K562 (cell line): ENCODE data around the gene ACTN2. TPM values are rescaled to one million over a fixed set of nuclear protein-coding genes. Genes with fewer than 3 reads are reported as not detected.

Experiments used
- ATAC-seq: fragments of 200-7000 bp; cut with Tn5 transposase; 3 replicates; pipeline ENCODE4 v1.9.1; 2020; ENCODE audit warnings: moderate library complexity
- BruUV-seq: library from RNA; stranded (reverse); fragments of 400-500 nt; replicated peaks from 2 replicates; lab custom pipeline; 2021; lab: Mats Ljungman, UMichigan
- CTCF ChIA-PET: fragments of 300-600 bp; formaldehyde crosslinking; extraction: SDS; loops from one replicate; lab custom pipeline; 2021; ENCODE audit warnings: low intra/inter-chr PET ratio; lab: Yijun Ruan, JAX
- POLR2A ChIA-PET: fragments of 300-600, 350-650 bp; sonication (Branson Sonifier 250); formaldehyde crosslinking; extraction: SDS; loops from one replicate; lab custom pipeline; 2021; ENCODE audit warnings: antibody characterized with exemption, inconsistent platforms; lab: Yijun Ruan, JAX
- DNase-seq, 4 experiments: peaks; one replicate each; pipeline versions ENCODE4 v3.0.0 to v3.0.0-alpha.2; 2011 to 2018; ENCODE audit warnings: low spot score in 3 of 4, mixed read lengths in 3 of 4; ENCODE audit errors: extremely low read depth in 1 of 4
- FAIRE-seq: peaks from 2 replicates; lab custom pipeline; 2011; peaks lifted over from hg19 to GRCh38; lab: Jason Lieb, UNC
- H2AFZ ChIP-seq: 2 replicates; pipeline ENCODE4 v1.6.0; 2011; ENCODE audit warnings: low read depth, low read length, control low read depth, inconsistent platforms
- H3K27ac ChIP-seq: fragments of 200-600 bp; 3 replicates; pipeline ENCODE4 v1.8.0; 2011; ENCODE audit warnings: low read depth, mild to moderate bottlenecking, control low read depth, inconsistent platforms, low read length, moderate library complexity, mixed read lengths; ENCODE audit errors: extremely low read depth
- H3K27me3 ChIP-seq, 2 experiments: fragments of 300-600 bp in 1 of 2; 2 replicates in 1 of 2; 3 replicates in 1 of 2; pipeline versions ENCODE4 v1.6.0 to v1.8.0; 2011; ENCODE audit warnings: inconsistent platforms in 2 of 2, low read length in 2 of 2, mild to moderate bottlenecking in 1 of 2, mixed read lengths in 1 of 2, moderate library complexity in 1 of 2; ENCODE audit not compliant: control insufficient read depth in 2 of 2, insufficient read depth in 2 of 2
- H3K36me3 ChIP-seq: fragments of 300-600 bp; 3 replicates; pipeline ENCODE4 v1.8.0; 2011; ENCODE audit warnings: mild to moderate bottlenecking, low read length, inconsistent platforms; ENCODE audit not compliant: control insufficient read depth, insufficient read depth
- H3K4me1 ChIP-seq, 2 experiments: fragments of 200-600 bp in 1 of 2; replicated peaks in 1 of 2; 2 replicates in 1 of 2; 3 replicates in 1 of 2; pipeline versions ENCODE4 v1.5.1 to v1.8.0; 2011; ENCODE audit warnings: inconsistent platforms in 2 of 2, low read length in 2 of 2, mild to moderate bottlenecking in 1 of 2, mixed read lengths in 1 of 2, moderate library complexity in 1 of 2; ENCODE audit not compliant: control insufficient read depth in 2 of 2, insufficient read depth in 2 of 2
- H3K4me2 ChIP-seq: 2 replicates; pipeline ENCODE4 v1.6.1; 2011; ENCODE audit warnings: low read length, control low read depth, inconsistent platforms, mixed read lengths; ENCODE audit not compliant: insufficient read depth
- H3K4me3 ChIP-seq: fragments of 200-600 bp; sonication (generic), shearing (Covaris generic); 2 replicates; pipeline ENCODE4 v1.5.1; 2016; ENCODE audit warnings: control low read depth, inconsistent platforms
- H3K79me2 ChIP-seq: fragments of 200-600 bp; 3 replicates; pipeline ENCODE4 v1.8.0; 2011; ENCODE audit warnings: low read length, inconsistent platforms; ENCODE audit not compliant: control insufficient read depth, insufficient read depth
- H3K9ac ChIP-seq, 2 experiments: 2 replicates each; pipeline versions ENCODE4 v1.6.0 to v1.6.1; 2011; ENCODE audit warnings: low read depth in 2 of 2, low read length in 2 of 2, control low read depth in 1 of 2, inconsistent platforms in 1 of 2, mild to moderate bottlenecking in 1 of 2, mixed read lengths in 1 of 2; ENCODE audit not compliant: insufficient read depth in 1 of 2
- H3K9me1 ChIP-seq: one replicate; pipeline ENCODE4 v1.6.0; 2011; ENCODE audit warnings: inconsistent platforms, mild to moderate bottlenecking, low read length, moderate library complexity; ENCODE audit not compliant: control insufficient read depth, insufficient read depth
- H3K9me3 ChIP-seq: replicated peaks from 2 replicates; pipeline ENCODE4 v1.5.1; 2011; ENCODE audit warnings: low read depth, low read length, inconsistent platforms; ENCODE audit not compliant: control insufficient read depth, insufficient read depth
- H4K20me1 ChIP-seq: replicated peaks from 2 replicates; pipeline ENCODE4 v1.6.1; 2011; ENCODE audit warnings: low read length, inconsistent platforms, mixed read lengths; ENCODE audit not compliant: control insufficient read depth, insufficient read depth
- CSDE1 ChIP-seq, 2 experiments: fragments of 450-650 bp; IDR thresholded peaks; 2 replicates each; pipeline ENCODE4 v1.6.1; 2016; ENCODE audit warnings: mild to moderate bottlenecking in 1 of 2
- E2F3 ChIP-seq: fragments of 250-450 bp; sonication (Bioruptor Pico); IDR thresholded peaks from 2 replicates; pipeline ENCODE4 v1.4.0; 2020; ENCODE audit warnings: mild to moderate bottlenecking
- PHB2 ChIP-seq: fragments of 450-650 bp; IDR thresholded peaks from 2 replicates; pipeline ENCODE4 v1.6.1; 2017; ENCODE audit warnings: low read depth
- SREBF1 ChIP-seq: fragments of 150-350 bp; IDR thresholded peaks from 2 replicates; pipeline ENCODE4 v1.6.1; 2014; ENCODE audit warnings: antibody characterized with exemption, low read depth, low read length, borderline replicate concordance
- ZNF124 ChIP-seq: sonication (generic); formaldehyde crosslinking; IDR thresholded peaks from 2 replicates; pipeline ENCODE4 v1.8.1; 2022; ENCODE audit warnings: missing genetic modification reagents
- ZNF561 ChIP-seq: fragments of 450-650 bp; formaldehyde crosslinking; conservative IDR thresholded peaks from 2 replicates; pipeline ENCODE4 v1.4.0; 2020; ENCODE audit warnings: mild to moderate bottlenecking, moderate library complexity
- ZNF57 ChIP-seq: fragments of 450-650 bp; formaldehyde crosslinking; IDR thresholded peaks from 2 replicates; pipeline ENCODE4 v1.4.0; 2020; ENCODE audit warnings: mild to moderate bottlenecking, moderate library complexity
- ZNF77 ChIP-seq: fragments of 250-450 bp; sonication (Bioruptor Pico); IDR thresholded peaks from 2 replicates; pipeline ENCODE4 v1.5.0; 2020
- WGBS: fragments of 100-300 bp; shearing (Covaris generic); methylation state at CpG from one replicate; pipeline ENCODE4 v1.1.6; 2016; ENCODE audit warnings: low coverage, mixed read lengths; ENCODE audit not compliant: insufficient coverage; ENCODE audit errors: missing lambda C conversion rate; 5-methylcytosine and 5-hydroxymethylcytosine counted together
- in situ Hi-C: fragments of 300-500 bp; cut with MboI; formaldehyde crosslinking; loops from 4 replicates; pipeline ENCODE4 v1.15.0; 2018; ENCODE audit warnings: inconsistent platforms, mixed read lengths
- intact Hi-C: fragments of 100-400 bp; cut with micrococcal nuclease; formaldehyde crosslinking; loops from 2 replicates; pipeline ENCODE4 v1.14.2; 2022
- polyA plus RNA-seq, 8 experiments: library from polyadenylated mRNA; depleted of rRNA in 4 of 8; stranded (reverse) in 5 of 8; unstranded in 3 of 8; fragments of >200 nt; fragmentation: Nextera tagmentation in 2 of 8; fragmentation: Illumina TruSeq in 1 of 8; extraction: Ambion mirVana in 2 of 8; extraction: Trizol in 1 of 8; gene quantifications; 2 replicates each; pipeline versions ENCODE4 v1.2.1 to v1.2.3, GENCODE V29; 2011 to 2014; ENCODE audit warnings: inconsistent platforms in 1 of 8, missing spikeins in 1 of 8
- total RNA-seq, 7 experiments: library from RNA; depleted of rRNA in 6 of 7; stranded (reverse); fragments of >200 nt in 6 of 7; fragmentation: Illumina TruSeq in 2 of 7; extraction: Trizol in 2 of 7; gene quantifications; 2 replicates each; pipeline versions ENCODE4 v1.2.1 to v1.2.3, GENCODE V29; 2011 to 2021; ENCODE audit warnings: low replicate concordance in 1 of 7
- TF ChIP-seq, protein P1 (sequence below): fragments of 250-450 bp; sonication (Bioruptor Pico); IDR thresholded peaks from 2 replicates; pipeline ENCODE4 v1.9.0; 2021; ENCODE audit warnings: mild to moderate bottlenecking
- TF ChIP-seq, protein P2 (sequence below): fragments of 450-650 bp; formaldehyde crosslinking; IDR thresholded peaks from 2 replicates; pipeline ENCODE4 v1.4.0; 2020; ENCODE audit warnings: mild to moderate bottlenecking, moderate library complexity
- TF ChIP-seq, protein P3 (sequence below): fragments of 150-350 bp; conservative IDR thresholded peaks from 2 replicates; pipeline ENCODE4 v1.6.1; 2014; ENCODE audit warnings: low read length
- TF ChIP-seq, protein P4 (sequence below): sonication (generic); formaldehyde crosslinking; IDR thresholded peaks from 2 replicates; pipeline ENCODE4 v1.8.0; 2022; ENCODE audit warnings: mild to moderate bottlenecking, missing genetic modification reagents

ACTN2 gene
- total and polyA plus RNA-seq, 9 of the 15 experiments (the other 6 are each of a cell fraction or from before 2014, with no cell fraction given), result 0.18 to 0.94 (median 0.42) TPM

DNA sequence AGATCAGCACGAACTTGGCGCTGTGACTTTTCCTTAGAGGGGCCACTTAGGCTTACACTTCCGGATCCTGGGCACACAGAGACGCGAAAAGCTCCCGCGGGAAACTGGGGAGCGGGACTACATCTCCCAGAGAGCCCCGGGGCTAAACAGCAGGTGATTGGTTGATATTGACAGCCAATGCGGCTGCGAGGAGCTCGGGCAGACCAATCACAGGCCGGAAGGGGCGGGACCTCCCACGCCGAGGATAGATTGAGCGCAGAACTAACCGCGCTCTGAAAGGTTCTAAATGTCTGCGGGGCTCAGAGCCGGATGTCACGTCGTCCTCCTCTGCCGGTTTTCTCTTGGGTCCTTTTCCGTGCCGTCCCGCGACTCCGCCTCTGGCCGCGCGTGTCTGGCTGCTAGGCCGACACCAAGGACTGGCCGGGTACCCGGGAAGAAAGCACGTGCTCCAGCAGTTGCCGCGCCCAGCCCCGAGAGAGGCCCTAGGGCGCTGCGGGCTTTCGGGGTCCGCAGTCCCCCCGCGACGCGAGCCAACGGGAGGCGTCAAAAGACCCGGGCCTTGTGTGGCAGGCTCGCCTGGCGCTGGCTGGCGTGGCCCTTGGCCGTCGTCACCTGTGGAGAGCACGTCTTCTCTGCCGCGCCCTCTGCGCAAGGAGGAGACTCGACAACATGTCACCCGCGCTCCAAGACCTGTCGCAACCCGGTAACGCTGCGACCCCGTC, 108.9 kb downstream of the ACTN2 start, which contains the start of gene MTR:
Gene MTR, plus strand, starts transcription at position 258 of the 722 bp plus-strand sequence. Its CDS starts 412 bp downstream, at position 670.
- peaks cover 4% of the 10 kb centered on the region; the same call in 1 of the 2 replicates for H3K9me3 ChIP-seq
- intact Hi-C loops (loop anchor here (5.0 kb wide), 1 partner anchor 193 kb away; the partner anchor contains the start of gene HEATR1), in situ Hi-C loops (no loop called here)
- peak within 1 kb of the TSS; percentile 94 to 98 for H3K9ac ChIP-seq
- ATAC-seq (peak; percentile 99), FAIRE-seq (peak; percentile 99), DNase-seq (peak; percentile 99 to 100 (median 100))
- peak within 1 kb of the TSS; percentile 94 for H3K4me2 ChIP-seq
- peaks cover 10 to 13% of the 10 kb centered on the region in 2 experiments; a peak in 4 of 5 replicates for H3K4me1 ChIP-seq
- H3K9me1 ChIP-seq, result no peaks in the 10 kb centered on the region
- H3K27me3 ChIP-seq, result peaks cover 0 to 2% of the 10 kb centered on the region in 2 experiments; a peak in 2 of 5 replicates
- WGBS, result 2% methylated on average over 67 of the region's 67 CpGs
- H3K4me3 ChIP-seq, result peak within 1 kb of the TSS; percentile 58
- TSS peak; percentile 55 for BruUV-seq
- H3K79me2 ChIP-seq, result peaks cover 49% of the 10 kb centered on the region
- H3K27ac ChIP-seq, result peak within 1 kb of the TSS; percentile 79
- H3K36me3 ChIP-seq, result peaks cover 11% of the 10 kb centered on the region; the same call in 1 of the 3 replicates
- ChIA-PET CTCF (no interaction called here), POLR2A (interaction anchor here (0.6 to 1.7 kb wide), 15 partner anchors 9 to 400 kb away, joined by 3 to 13 read pairs (median 4); partner anchors contain the start of gene HEATR1)
- peak within 1 kb of the TSS; percentile 94 for H2AFZ ChIP-seq
- H4K20me1 ChIP-seq, result no peaks in the 10 kb centered on the region
- TF ChIP-seq, protein P1, sequence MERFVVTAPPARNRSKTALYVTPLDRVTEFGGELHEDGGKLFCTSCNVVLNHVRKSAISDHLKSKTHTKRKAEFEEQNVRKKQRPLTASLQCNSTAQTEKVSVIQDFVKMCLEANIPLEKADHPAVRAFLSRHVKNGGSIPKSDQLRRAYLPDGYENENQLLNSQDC, result no peak
- TF ChIP-seq ZNF561 (no peak), ZNF124 (CRISPR knock-in tag) (peak; percentile 71; the same call in 1 of the 2 replicates), PHB2 (no peak), CSDE1 (IDR thresholded peaks at IDR 0.05) (no peak), ZNF57 (CRISPR knock-in tag) (no peak), E2F3 (CRISPR knock-in tag) (peak; percentile 22; the same call in 1 of the 2 replicates), ZNF77 (CRISPR knock-in tag) (no peak), SREBF1 (no peak)
- TF ChIP-seq, protein P2, sequence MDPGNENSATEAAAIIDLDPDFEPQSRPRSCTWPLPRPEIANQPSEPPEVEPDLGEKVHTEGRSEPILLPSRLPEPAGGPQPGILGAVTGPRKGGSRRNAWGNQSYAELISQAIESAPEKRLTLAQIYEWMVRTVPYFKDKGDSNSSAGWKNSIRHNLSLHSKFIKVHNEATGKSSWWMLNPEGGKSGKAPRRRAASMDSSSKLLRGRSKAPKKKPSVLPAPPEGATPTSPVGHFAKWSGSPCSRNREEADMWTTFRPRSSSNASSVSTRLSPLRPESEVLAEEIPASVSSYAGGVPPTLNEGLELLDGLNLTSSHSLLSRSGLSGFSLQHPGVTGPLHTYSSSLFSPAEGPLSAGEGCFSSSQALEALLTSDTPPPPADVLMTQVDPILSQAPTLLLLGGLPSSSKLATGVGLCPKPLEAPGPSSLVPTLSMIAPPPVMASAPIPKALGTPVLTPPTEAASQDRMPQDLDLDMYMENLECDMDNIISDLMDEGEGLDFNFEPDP (CRISPR knock-in tag), result no peak
- TF ChIP-seq, protein P3, sequence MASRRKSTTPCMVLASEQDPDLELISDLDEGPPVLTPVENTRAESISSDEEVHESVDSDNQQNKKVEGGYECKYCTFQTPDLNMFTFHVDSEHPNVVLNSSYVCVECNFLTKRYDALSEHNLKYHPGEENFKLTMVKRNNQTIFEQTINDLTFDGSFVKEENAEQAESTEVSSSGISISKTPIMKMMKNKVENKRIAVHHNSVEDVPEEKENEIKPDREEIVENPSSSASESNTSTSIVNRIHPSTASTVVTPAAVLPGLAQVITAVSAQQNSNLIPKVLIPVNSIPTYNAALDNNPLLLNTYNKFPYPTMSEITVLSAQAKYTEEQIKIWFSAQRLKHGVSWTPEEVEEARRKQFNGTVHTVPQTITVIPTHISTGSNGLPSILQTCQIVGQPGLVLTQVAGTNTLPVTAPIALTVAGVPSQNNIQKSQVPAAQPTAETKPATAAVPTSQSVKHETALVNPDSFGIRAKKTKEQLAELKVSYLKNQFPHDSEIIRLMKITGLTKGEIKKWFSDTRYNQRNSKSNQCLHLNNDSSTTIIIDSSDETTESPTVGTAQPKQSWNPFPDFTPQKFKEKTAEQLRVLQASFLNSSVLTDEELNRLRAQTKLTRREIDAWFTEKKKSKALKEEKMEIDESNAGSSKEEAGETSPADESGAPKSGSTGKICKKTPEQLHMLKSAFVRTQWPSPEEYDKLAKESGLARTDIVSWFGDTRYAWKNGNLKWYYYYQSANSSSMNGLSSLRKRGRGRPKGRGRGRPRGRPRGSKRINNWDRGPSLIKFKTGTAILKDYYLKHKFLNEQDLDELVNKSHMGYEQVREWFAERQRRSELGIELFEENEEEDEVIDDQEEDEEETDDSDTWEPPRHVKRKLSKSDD, result no peak
- TF ChIP-seq, protein P4, sequence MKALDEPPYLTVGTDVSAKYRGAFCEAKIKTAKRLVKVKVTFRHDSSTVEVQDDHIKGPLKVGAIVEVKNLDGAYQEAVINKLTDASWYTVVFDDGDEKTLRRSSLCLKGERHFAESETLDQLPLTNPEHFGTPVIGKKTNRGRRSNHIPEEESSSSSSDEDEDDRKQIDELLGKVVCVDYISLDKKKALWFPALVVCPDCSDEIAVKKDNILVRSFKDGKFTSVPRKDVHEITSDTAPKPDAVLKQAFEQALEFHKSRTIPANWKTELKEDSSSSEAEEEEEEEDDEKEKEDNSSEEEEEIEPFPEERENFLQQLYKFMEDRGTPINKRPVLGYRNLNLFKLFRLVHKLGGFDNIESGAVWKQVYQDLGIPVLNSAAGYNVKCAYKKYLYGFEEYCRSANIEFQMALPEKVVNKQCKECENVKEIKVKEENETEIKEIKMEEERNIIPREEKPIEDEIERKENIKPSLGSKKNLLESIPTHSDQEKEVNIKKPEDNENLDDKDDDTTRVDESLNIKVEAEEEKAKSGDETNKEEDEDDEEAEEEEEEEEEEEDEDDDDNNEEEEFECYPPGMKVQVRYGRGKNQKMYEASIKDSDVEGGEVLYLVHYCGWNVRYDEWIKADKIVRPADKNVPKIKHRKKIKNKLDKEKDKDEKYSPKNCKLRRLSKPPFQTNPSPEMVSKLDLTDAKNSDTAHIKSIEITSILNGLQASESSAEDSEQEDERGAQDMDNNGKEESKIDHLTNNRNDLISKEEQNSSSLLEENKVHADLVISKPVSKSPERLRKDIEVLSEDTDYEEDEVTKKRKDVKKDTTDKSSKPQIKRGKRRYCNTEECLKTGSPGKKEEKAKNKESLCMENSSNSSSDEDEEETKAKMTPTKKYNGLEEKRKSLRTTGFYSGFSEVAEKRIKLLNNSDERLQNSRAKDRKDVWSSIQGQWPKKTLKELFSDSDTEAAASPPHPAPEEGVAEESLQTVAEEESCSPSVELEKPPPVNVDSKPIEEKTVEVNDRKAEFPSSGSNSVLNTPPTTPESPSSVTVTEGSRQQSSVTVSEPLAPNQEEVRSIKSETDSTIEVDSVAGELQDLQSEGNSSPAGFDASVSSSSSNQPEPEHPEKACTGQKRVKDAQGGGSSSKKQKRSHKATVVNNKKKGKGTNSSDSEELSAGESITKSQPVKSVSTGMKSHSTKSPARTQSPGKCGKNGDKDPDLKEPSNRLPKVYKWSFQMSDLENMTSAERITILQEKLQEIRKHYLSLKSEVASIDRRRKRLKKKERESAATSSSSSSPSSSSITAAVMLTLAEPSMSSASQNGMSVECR (CRISPR knock-in tag), result peak; percentile 75; the same call in 1 of the 2 replicates
